WTC11 (cell line): ENCODE results near the gene ATP5MG. TPM values are rescaled to one million over a fixed set of nuclear protein-coding genes. Genes with fewer than 3 reads are reported as not detected.
A peak's percentile ranks its signal among the peaks of the same experiment; 100 is the strongest.
"Not testable (repeated sequence)": the region's sequence is repeated elsewhere in the genome, so short reads cannot be mapped to it uniquely, and the experiment has no call there.

Experiments
- ATAC-seq: fragments of 200-7000 bp; cut with Tn5 transposase; 2 replicates; pipeline ENCODE4 v1.10.0; 2021; ENCODE audit warnings: mild to moderate bottlenecking, moderate library complexity
- CTCF ChIA-PET: fragments of 300-600 bp; sonication (Branson Sonifier 250); formaldehyde crosslinking; loops from one replicate; lab custom pipeline; 2021; ENCODE audit warnings: antibody characterized with exemption; lab: Charles Lee
- POLR2A ChIA-PET: fragments of 350-600 bp; sonication (Branson Sonifier 250); formaldehyde crosslinking; loops from one replicate; lab custom pipeline; 2021; ENCODE audit warnings: antibody characterized with exemption; lab: Charles Lee
- DNase-seq: peaks from one replicate; pipeline ENCODE4 v3.0.0; 2021; ENCODE audit warnings: low spot score
- H3K27ac Mint-ChIP-seq: 2 replicates; pipeline ENCODE4 v1.8.0; 2021; ENCODE audit warnings: mixed read lengths
- H3K27me3 Mint-ChIP-seq: 2 replicates; pipeline ENCODE4 v1.8.0; 2021; ENCODE audit warnings: low read depth, mild to moderate bottlenecking, moderate library complexity, mixed read lengths
- H3K36me3 Mint-ChIP-seq: 2 replicates; pipeline ENCODE4 v1.8.0; 2021; ENCODE audit warnings: mixed read lengths
- H3K4me1 Mint-ChIP-seq: 2 replicates; pipeline ENCODE4 v1.8.0; 2022; ENCODE audit warnings: mixed read lengths
- H3K4me3 Mint-ChIP-seq: 2 replicates; pipeline ENCODE4 v1.8.0; 2021; ENCODE audit warnings: mild to moderate bottlenecking, moderate library complexity, mixed read lengths
- H3K9me3 Mint-ChIP-seq: 2 replicates; pipeline ENCODE4 v1.8.0; 2021; ENCODE audit warnings: mixed read lengths
- ESRRA ChIP-seq: sonication (generic); formaldehyde crosslinking; IDR thresholded peaks from 2 replicates; pipeline ENCODE4 v1.8.1; 2022; ENCODE audit warnings: mild to moderate bottlenecking, missing genetic modification reagents, borderline replicate concordance
- ETV6 ChIP-seq: sonication (generic); formaldehyde crosslinking; IDR thresholded peaks from 2 replicates; pipeline ENCODE4 v1.8.1; 2022; ENCODE audit warnings: mild to moderate bottlenecking, missing genetic modification reagents
- FOXK1 ChIP-seq: sonication (generic); formaldehyde crosslinking; IDR thresholded peaks from 2 replicates; pipeline ENCODE4 v1.8.0; 2022; ENCODE audit warnings: mild to moderate bottlenecking, moderate library complexity, missing genetic modification reagents
- FOXP1 ChIP-seq: sonication (generic); formaldehyde crosslinking; IDR thresholded peaks from 2 replicates; pipeline ENCODE4 v1.8.0; 2022; ENCODE audit warnings: missing genetic modification reagents, mild to moderate bottlenecking, moderate library complexity, borderline replicate concordance
- HMGA2 ChIP-seq: fragments of 250-450 bp; sonication (Bioruptor Pico); IDR thresholded peaks from 2 replicates; pipeline ENCODE4 v1.4.0; 2021; ENCODE audit warnings: mild to moderate bottlenecking, moderate library complexity
- JUN ChIP-seq: sonication (generic); formaldehyde crosslinking; IDR thresholded peaks from 2 replicates; pipeline ENCODE4 v1.8.0; 2023; ENCODE audit warnings: mild to moderate bottlenecking, missing genetic modification reagents
- MYBL2 ChIP-seq: sonication (generic); formaldehyde crosslinking; IDR thresholded peaks from 2 replicates; pipeline ENCODE4 v1.8.1; 2023; ENCODE audit warnings: mild to moderate bottlenecking, moderate library complexity, missing genetic modification reagents
- RELA ChIP-seq: sonication (generic); formaldehyde crosslinking; IDR thresholded peaks from 2 replicates; pipeline ENCODE4 v1.8.1; 2022; ENCODE audit warnings: missing genetic modification reagents, mild to moderate bottlenecking, borderline replicate concordance
- TEAD4 ChIP-seq: sonication (generic); formaldehyde crosslinking; IDR thresholded peaks from 2 replicates; pipeline ENCODE4 v1.8.0; 2022; ENCODE audit warnings: mild to moderate bottlenecking, missing genetic modification reagents
- TP53 ChIP-seq: sonication (generic); formaldehyde crosslinking; IDR thresholded peaks from 2 replicates; pipeline ENCODE4 v1.8.1; 2023; ENCODE audit warnings: mild to moderate bottlenecking, missing genetic modification reagents
- ZNF121 ChIP-seq: sonication (generic); formaldehyde crosslinking; IDR thresholded peaks from 2 replicates; pipeline ENCODE4 v1.8.0; 2023; ENCODE audit warnings: missing genetic modification reagents
- ZNF396 ChIP-seq: fragments of 250-450 bp; sonication (Bioruptor Pico); IDR thresholded peaks from 2 replicates; pipeline ENCODE4 v1.8.0; 2021; ENCODE audit warnings: mild to moderate bottlenecking, moderate library complexity, borderline replicate concordance
- total RNA-seq: library from RNA; stranded (reverse); gene quantifications from 3 replicates; pipeline ENCODE4 v1.2.3, GENCODE V29; 2021
- TF ChIP-seq, protein P1 (sequence below): sonication (generic); formaldehyde crosslinking; IDR thresholded peaks from 2 replicates; pipeline ENCODE4 v1.8.0; 2022; ENCODE audit warnings: mild to moderate bottlenecking, missing genetic modification reagents
- TF ChIP-seq, protein P2 (sequence below): fragments of 250-450 bp; sonication (Bioruptor Pico); IDR thresholded peaks from 2 replicates; pipeline ENCODE4 v1.8.0; 2021; ENCODE audit warnings: mild to moderate bottlenecking
- TF ChIP-seq, protein P3 (sequence below): sonication (generic); formaldehyde crosslinking; IDR thresholded peaks from 2 replicates; pipeline ENCODE4 v1.8.0; 2023; ENCODE audit warnings: missing genetic modification reagents, mild to moderate bottlenecking, borderline replicate concordance
- TF ChIP-seq, protein P4 (sequence below): sonication (generic); formaldehyde crosslinking; IDR thresholded peaks from 2 replicates; pipeline ENCODE4 v1.8.1; 2023; ENCODE audit warnings: mild to moderate bottlenecking, missing genetic modification reagents
- TF ChIP-seq, protein P5 (sequence below): sonication (generic); formaldehyde crosslinking; IDR thresholded peaks from 2 replicates; pipeline ENCODE4 v1.8.1; 2022; ENCODE audit warnings: low read depth, mild to moderate bottlenecking, moderate library complexity, missing genetic modification reagents, borderline replicate concordance

Gene ATP5MG
- total RNA-seq, 1 experiment from 2014 or later, result 251 TPM

DNA sequence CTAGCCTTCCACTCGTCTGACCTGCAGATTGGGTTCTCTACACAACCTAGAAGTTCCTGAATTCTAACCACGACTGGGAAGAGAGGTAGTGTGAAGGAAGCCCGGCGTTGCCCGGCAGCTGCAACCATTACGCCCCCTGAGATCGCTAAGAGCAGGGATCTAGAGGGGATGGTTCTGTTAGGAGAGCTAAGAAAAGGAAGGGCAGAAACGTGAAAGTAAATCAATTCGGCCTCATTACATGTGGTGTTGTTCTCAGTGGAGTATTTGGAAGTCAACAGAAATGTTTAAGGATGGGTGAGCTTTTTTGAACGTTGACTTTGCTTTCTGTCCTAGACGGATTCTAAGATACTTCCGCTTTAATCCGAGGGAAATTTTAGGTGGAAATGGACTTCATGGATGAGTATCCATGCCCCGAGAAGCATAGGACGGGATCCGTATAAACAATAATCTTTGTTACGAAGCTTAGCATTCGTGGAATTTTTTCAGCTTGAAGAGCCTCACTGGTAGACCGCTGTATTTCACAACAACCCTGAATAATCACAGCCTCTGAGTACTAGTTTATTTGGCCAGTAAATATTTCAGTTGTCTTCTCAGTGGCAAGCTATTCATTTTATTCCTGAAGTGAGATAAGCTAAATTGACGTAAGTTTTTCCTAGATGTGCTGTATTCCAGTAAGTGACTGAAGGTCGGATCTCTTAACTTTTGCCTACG lies 629 bp downstream of the ATP5MG start:
- ChIA-PET POLR2A (interaction anchor here (1.0 kb wide), 1 partner anchor 33 kb away, joined by 3 read pairs; no protein-coding TSS in a partner anchor), CTCF (interaction anchor here (0.8 to 1.0 kb wide), 2 partner anchors 34 to 107 kb away, joined by 3 read pairs; no protein-coding TSS in a partner anchor)
- peak overlapping the region; percentile 91 for H3K4me3 Mint-ChIP-seq
- H3K27ac Mint-ChIP-seq, result peak overlapping the region; percentile 100
- TF ChIP-seq, protein P1, sequence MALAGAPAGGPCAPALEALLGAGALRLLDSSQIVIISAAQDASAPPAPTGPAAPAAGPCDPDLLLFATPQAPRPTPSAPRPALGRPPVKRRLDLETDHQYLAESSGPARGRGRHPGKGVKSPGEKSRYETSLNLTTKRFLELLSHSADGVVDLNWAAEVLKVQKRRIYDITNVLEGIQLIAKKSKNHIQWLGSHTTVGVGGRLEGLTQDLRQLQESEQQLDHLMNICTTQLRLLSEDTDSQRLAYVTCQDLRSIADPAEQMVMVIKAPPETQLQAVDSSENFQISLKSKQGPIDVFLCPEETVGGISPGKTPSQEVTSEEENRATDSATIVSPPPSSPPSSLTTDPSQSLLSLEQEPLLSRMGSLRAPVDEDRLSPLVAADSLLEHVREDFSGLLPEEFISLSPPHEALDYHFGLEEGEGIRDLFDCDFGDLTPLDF (CRISPR knock-in tag), result no peak
- TF ChIP-seq ETV6 (CRISPR knock-in tag) (no peak), FOXP1 (no peak), TEAD4 (no peak), JUN (no peak), TP53 (CRISPR knock-in tag) (no peak), ESRRA (CRISPR knock-in tag) (no peak), FOXK1 (CRISPR knock-in tag) (no peak), RELA (CRISPR knock-in tag) (no peak), ZNF121 (CRISPR knock-in tag) (no peak), ZNF396 (no peak), HMGA2 (CRISPR knock-in tag) (no peak), MYBL2 (no peak)
- TF ChIP-seq, protein P2, sequence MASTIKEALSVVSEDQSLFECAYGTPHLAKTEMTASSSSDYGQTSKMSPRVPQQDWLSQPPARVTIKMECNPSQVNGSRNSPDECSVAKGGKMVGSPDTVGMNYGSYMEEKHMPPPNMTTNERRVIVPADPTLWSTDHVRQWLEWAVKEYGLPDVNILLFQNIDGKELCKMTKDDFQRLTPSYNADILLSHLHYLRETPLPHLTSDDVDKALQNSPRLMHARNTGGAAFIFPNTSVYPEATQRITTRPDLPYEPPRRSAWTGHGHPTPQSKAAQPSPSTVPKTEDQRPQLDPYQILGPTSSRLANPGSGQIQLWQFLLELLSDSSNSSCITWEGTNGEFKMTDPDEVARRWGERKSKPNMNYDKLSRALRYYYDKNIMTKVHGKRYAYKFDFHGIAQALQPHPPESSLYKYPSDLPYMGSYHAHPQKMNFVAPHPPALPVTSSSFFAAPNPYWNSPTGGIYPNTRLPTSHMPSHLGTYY (CRISPR knock-in tag), result no peak
- TF ChIP-seq, protein P3, sequence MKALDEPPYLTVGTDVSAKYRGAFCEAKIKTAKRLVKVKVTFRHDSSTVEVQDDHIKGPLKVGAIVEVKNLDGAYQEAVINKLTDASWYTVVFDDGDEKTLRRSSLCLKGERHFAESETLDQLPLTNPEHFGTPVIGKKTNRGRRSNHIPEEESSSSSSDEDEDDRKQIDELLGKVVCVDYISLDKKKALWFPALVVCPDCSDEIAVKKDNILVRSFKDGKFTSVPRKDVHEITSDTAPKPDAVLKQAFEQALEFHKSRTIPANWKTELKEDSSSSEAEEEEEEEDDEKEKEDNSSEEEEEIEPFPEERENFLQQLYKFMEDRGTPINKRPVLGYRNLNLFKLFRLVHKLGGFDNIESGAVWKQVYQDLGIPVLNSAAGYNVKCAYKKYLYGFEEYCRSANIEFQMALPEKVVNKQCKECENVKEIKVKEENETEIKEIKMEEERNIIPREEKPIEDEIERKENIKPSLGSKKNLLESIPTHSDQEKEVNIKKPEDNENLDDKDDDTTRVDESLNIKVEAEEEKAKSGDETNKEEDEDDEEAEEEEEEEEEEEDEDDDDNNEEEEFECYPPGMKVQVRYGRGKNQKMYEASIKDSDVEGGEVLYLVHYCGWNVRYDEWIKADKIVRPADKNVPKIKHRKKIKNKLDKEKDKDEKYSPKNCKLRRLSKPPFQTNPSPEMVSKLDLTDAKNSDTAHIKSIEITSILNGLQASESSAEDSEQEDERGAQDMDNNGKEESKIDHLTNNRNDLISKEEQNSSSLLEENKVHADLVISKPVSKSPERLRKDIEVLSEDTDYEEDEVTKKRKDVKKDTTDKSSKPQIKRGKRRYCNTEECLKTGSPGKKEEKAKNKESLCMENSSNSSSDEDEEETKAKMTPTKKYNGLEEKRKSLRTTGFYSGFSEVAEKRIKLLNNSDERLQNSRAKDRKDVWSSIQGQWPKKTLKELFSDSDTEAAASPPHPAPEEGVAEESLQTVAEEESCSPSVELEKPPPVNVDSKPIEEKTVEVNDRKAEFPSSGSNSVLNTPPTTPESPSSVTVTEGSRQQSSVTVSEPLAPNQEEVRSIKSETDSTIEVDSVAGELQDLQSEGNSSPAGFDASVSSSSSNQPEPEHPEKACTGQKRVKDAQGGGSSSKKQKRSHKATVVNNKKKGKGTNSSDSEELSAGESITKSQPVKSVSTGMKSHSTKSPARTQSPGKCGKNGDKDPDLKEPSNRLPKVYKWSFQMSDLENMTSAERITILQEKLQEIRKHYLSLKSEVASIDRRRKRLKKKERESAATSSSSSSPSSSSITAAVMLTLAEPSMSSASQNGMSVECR (CRISPR knock-in tag), result no peak
- TF ChIP-seq, protein P4, sequence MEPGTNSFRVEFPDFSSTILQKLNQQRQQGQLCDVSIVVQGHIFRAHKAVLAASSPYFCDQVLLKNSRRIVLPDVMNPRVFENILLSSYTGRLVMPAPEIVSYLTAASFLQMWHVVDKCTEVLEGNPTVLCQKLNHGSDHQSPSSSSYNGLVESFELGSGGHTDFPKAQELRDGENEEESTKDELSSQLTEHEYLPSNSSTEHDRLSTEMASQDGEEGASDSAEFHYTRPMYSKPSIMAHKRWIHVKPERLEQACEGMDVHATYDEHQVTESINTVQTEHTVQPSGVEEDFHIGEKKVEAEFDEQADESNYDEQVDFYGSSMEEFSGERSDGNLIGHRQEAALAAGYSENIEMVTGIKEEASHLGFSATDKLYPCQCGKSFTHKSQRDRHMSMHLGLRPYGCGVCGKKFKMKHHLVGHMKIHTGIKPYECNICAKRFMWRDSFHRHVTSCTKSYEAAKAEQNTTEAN (CRISPR knock-in tag), result no peak
- TF ChIP-seq, protein P5, sequence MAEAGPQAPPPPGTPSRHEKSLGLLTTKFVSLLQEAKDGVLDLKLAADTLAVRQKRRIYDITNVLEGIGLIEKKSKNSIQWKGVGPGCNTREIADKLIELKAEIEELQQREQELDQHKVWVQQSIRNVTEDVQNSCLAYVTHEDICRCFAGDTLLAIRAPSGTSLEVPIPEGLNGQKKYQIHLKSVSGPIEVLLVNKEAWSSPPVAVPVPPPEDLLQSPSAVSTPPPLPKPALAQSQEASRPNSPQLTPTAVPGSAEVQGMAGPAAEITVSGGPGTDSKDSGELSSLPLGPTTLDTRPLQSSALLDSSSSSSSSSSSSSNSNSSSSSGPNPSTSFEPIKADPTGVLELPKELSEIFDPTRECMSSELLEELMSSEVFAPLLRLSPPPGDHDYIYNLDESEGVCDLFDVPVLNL, result no peak
- TF ChIP-seq, all 79 proteins: peak for 0
- Mint-ChIP-seq H3K27me3 (no peaks in the 10 kb centered on the region), H3K36me3 (peaks cover 10% of the 10 kb centered on the region), H3K4me1 (peaks cover 19% of the 10 kb centered on the region), H3K9me3 (no peaks in the 10 kb centered on the region)
- ATAC-seq (no peak; the same call in 1 of the 2 replicates), DNase-seq (no peak)

DNA sequence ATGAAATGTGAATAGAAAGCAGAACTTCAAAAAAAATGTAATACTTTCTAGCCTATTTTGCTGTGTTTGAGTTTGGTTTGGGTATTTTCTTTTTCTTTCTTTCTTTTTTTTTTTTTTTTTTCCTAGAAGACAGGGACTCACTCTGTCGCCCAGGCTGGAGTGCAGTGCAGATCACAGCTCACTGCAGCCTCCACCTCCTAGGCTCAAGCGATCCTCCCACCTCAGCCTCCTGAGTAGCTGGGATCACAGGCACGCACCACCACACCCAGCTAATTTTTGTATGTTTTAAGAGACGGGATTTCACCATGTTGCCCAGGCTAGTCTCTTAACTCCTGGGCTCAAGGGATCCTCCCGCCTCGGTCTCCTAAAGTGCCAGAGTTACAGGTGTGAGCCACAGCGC lies 1.2 kb downstream of the ATP5MG start:
- not testable (repeated sequence) for H3K9me3 Mint-ChIP-seq, ATAC-seq, DNase-seq, H3K27me3 Mint-ChIP-seq
- Mint-ChIP-seq H3K4me3 (peak overlapping the region; percentile 91), H3K4me1 (peaks cover 19% of the 10 kb centered on the region), H3K27ac (peak overlapping the region; percentile 58; the same call in 1 of the 2 replicates), H3K36me3 (peaks cover 16% of the 10 kb centered on the region)
- POLR2A ChIA-PET, result interaction anchor here (1.0 kb wide), 1 partner anchor 33 kb away, joined by 3 read pairs; no protein-coding TSS in a partner anchor
- CTCF ChIA-PET, result interaction anchor here (0.7 to 1.0 kb wide), 3 partner anchors 33 to 231 kb away, joined by 3 to 5 read pairs (median 3); no protein-coding TSS in a partner anchor
